HG02870 (cell line): ENCODE results near the gene SNRNP40.
"Not testable (repeated sequence)": the region's sequence is repeated elsewhere in the genome, so short reads cannot be mapped to it uniquely, and the experiment has no call there.

Experiments used
- ATAC-seq: cut with Tn5 transposase; IDR thresholded peaks from one replicate; pipeline ENCODE4 v1.9.1; 2021; ENCODE audit warnings: mild to moderate bottlenecking, moderate library complexity; ENCODE audit not compliant: unreplicated experiment

The SNRNP40 gene

DNA sequence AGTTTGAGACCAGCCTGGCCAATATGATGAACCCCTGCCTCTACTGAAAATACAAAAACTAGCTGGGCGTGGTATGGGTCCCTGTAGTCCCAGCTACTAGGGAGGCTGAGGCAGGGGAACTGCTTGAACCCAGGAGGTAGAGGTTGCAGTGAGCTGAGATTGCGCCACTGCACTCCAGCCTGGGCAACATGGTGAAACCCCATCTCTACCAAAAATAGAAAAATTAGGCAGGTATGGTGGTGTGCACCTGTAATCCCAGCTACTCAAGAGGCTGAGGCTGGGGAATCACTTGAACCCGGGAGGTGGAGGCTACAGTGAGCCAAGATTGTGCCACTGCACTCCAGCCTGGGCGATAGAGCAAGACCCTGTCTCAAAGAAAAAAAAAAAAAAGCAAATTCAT is 8.8 kb downstream of the SNRNP40 start:
- not testable (repeated sequence) for ATAC-seq

DNA sequence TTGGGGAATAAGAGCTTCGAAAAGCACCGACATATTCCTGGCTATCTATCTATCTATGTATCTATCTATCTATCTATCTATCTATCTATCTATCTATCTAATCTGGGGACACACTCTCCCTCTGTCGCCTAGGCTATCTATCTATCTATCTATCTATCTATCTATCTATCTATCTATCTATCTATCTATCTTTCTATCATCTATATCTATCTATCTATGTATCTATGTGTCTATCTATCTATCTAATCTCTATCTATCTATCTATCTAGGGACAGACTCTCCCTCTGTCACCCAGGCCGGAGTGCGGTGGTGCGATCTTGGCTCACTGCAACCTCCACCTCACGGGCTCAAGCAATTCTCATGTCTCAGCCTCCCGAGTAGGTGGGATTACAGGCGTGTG is 14.2 kb downstream of the SNRNP40 start:
- not testable (repeated sequence) for ATAC-seq

DNA sequence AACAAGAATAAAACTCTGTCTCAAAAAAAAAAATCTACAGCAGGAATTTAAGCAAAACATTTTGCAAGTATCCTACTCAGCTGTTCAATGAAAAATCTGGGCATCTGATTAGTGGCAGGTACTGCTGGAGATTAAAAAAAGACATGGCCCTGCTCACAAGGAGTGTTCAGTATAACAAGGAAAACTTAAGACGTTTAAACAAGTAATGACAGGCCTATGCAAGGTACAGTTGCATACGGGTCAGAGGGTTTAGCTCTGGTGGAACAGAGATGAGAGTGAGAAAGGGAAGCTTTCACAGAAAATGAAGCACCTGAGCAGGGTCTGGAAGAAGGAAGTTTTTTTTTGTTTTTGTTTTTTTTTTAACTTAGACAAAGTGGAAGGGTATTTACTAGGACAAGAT is 23.0 kb downstream of the SNRNP40 start:
- ATAC-seq: no peak

DNA sequence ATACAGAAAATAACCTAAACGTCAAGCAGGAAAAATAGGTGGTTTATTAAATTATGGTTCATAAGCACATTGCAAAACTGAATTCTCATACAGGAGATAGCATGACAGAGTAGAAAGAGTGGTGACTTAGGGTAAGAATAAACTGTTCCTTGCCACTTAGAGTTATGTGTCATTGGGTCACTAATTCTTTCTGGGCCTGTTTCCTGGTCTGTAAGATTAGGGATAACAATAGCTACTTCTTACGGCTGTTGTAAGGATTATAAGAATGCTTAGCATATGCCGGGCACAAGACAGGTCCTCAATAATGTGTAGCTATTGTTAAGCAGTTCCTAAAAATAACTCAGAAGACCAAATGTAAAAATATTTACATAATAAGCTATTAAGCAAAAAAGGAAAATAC is 24.2 kb downstream of the SNRNP40 start:
- no peak for ATAC-seq

DNA sequence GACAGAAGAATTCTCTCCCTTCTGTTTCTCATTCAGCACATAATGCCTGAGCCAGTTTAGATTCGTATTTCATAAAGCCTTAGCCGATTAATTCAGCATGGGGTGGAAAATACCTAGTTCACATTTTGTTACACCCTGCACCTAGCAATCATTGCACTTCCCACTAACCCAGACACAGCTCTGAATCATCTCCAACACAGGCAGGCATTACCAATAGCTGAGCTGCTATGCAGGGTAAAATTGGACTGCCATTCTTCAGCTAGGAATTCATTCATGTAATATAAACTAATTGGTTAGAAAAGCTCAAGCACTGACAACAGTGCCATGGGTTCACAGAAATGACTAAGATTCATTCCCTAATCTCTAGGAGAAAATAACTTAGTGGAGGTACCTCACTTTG is 30.0 kb downstream of the SNRNP40 start:
- ATAC-seq: no peak

DNA sequence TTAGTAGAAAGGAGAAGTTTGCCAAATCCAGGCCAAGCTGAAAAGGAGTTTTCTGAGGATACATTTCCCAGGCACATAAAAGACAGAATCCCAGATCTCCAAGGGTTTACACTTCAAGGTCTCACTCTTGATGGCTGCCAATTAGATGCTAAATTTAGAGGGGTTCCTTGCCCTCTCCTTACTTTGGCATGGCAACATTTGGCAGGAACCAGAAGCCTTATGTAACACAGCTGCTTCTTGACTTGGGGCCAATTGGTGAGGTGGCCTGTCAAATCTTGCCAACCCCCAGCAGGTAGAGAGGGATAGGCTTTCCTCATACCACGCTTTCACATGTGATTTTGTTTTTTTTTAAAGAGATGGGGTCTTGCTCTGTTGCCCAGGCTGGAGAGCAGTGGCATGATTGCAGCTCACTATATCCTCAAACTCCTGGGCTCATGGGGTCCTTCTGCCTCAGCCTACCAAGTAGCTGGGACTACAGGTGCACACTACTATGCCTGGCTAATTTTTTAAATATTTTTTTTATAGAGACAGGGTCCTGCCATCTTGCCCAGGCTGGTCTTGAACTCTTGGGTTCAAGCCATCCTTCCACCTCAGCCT is 31.7 kb downstream of the SNRNP40 start:
- ATAC-seq: no peak

DNA sequence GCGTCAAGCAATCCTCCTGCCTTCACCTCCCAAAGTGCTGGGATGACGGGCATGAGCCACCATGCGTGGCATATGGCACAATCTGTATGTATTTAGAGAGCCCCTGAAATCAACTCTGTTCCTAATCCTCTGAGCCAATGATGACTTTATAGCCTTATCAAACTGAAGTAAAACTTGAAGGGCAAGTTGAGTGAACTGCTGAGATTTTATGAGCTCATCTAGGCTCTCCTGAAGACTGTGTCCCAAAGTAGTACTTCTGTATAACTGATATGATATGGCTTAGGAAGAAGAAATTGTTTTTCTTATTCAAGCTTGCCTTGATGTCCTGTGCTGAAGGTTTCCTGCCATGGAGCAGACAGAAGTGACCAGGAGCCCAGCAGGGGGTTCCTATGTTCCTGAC is 33.2 kb downstream of the SNRNP40 start:
- no peak for ATAC-seq

DNA sequence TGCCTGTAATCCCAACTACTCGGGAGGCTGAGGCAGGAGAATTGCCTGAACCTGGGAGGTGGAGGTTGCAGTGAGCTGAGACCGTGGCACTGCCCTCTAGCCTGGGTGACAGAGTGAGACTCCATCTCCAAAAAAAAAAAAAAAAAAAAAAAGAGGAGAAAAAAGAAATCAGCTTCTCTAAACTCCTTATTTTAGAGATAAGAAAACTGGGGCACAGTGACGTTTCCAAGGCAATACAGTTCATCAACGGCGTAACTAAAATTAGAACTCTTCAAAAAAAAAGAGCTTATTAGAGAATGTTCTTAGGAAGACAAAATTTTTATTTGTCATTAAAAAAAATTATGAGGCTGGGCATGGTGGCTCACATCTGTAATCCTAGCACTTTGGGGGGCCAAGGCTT is 34.2 kb downstream of the SNRNP40 start:
- ATAC-seq: not testable (repeated sequence)

DNA sequence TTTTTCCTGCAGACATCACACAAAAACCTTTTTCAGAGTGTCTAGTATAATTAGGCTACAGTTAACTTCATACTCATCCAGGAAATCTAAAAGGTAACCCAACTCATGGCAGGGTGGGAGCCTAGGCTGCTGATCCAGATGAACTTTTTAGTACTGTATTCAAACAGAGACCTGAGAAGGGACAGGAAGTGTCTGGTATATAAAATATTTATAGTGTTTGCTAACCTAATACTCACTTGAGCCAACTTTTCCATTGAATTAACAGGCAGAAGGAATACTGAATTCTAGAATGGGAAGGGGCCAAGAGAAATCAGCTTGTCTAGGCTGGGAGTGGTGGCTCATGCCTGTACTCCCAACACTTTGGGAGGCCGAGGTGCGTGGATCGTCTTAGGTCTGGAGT is 34.7 kb downstream of the SNRNP40 start:
- ATAC-seq: no peak

DNA sequence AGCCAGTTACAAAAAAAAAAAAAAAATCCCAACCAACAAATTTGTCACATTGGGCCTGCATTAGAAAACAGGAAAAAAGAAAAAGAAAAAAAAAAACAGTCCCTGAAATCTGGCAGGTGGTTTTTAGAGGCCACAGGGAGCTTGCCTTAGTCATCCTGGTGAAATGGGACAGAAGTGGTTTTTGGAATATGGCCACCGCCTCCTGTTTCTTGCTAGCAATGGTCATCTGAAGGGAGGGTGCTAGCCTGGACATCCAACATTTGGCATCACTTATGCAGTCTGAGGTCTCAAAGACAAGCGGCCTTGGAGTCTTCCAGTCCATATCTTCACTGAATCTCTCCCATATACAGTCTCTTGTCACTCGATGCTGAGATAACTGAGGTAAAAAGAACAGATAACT is 36.8 kb downstream of the SNRNP40 start:
- no peak for ATAC-seq

DNA sequence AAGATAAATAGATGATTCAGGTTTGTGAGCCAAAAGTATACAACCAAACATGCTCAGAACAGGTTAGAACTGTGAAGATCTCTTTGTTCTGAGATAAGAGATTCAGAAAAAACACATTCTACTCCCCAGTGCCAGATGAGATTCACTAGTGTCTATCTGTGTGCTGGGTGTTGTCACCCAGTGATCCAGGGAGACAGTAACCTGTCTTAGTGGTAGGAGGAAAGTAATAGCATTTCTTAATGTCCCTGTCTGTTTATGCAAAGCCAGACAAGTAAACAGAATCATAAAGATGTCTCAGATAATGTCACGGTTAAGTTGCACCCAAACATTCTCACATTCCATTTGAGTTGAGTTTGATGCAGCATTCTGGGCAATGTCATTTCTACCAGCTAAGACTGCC is 38.0 kb downstream of the SNRNP40 start:
- ATAC-seq: no peak

DNA sequence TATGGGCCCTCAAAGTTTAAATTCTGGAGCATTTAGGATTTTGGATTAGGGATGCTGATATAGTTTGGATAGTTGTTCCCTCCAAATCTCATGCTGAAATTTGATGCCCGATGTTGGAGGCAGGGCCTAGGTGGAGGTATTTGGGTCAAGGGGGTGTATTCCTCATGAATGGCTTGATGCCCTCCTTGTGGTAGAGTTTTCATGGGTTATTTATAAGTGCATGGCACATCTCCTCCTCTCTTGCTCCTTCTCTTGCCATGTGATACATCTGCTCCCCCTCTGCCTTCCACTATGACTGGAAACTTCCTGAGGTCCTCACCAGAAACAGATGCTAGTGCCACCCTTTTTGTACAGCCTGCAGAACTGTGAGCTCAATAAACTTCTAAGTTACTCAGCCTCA is 39.4 kb downstream of the SNRNP40 start:
- no peak for ATAC-seq

DNA sequence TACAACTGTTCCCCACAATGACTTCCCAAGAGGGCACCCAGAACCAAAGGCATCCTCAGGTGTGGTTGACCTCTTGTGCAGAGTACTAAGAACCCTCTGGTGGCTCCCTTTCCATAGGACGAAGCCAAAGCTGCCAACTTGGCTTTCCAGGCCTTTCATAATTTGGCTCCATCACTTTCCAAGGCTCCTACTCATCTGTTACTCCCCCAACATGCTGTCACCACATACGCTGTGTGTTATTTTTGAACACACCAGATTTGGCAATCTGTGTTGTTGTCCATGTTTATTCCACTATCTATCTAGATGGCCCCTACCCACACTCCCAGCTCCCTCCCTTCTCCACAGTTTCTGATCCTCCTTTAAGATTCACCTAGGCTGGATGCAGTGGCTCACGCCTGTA is 46.7 kb downstream of the SNRNP40 start:
- ATAC-seq: no peak

DNA sequence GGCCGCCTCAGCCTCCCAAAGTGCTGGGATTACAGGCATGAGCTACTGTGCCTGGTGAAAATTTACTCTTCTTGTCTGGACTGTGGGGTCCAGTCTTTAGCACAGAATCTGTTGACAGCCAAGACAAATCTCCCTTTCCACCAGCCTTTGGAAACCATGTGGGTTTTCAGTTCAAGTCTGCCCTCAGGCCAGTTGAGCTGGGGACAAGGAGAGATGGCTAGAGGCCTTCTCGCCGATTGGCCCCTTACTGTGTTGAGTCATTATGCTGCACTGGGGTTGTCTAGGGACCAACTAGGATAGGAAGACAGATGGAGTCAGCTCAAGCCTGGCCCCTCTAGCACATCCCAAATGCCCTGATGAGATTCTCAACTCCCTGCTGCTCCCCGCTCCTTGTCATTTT is 48.3 kb downstream of the SNRNP40 start:
- ATAC-seq: no peak

DNA sequence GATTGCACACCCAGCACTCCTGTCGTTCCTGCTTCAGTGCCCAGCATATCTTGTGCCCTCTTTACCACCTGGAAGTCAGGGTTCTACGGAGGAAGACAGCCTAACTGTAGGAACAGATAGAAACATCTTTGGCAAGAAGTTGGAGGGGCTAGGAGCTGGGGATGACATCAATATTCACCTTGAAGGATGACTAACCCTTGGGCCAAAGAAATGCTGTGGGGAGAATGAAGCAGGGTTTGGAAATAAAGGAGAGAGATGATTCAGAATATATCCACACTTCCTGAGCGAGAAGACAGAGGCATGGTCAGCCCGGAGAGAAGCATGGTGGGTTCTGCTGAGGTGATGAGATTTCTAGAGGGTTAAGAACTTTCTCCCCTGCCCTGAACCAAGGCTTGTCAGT is 52.3 kb downstream of the SNRNP40 start:
- ATAC-seq: no peak

DNA sequence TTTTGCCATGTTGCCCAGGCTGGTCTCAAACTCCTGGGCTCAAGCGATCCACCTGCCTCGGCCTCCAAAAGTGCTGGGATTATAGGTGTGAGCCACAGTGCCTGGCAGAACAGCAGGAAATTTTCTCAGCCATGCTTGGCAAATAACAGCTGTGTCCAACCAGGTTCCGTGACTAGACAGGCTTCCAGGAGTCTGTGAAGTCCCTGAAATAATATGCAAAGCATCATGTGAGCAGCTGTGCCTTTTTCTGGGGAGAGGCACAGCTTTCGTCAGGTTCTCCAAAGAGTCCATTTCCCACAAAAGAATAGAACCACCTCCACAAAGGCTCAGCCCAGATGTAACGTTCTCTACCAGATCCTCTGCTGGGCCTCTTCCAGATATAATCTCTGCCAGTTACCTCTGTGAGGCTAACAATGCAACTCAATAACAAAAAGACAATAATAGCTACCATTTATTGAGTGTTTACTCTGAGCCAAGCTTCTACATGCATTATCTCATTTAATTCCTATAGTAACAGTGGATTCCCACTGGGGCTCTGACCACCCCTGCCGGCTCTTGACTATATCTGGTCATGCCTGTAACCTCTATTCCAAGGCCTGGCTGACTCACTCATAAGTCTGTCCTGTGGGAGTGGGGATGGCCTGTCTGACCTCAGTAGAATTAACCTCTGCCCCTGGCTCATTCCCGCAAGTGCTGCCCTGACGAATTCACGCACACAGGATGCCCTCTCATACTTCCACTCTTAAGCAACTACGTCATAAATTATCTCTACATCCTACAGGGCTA is 52.9 kb downstream of the SNRNP40 start:
- ATAC-seq: no peak

DNA sequence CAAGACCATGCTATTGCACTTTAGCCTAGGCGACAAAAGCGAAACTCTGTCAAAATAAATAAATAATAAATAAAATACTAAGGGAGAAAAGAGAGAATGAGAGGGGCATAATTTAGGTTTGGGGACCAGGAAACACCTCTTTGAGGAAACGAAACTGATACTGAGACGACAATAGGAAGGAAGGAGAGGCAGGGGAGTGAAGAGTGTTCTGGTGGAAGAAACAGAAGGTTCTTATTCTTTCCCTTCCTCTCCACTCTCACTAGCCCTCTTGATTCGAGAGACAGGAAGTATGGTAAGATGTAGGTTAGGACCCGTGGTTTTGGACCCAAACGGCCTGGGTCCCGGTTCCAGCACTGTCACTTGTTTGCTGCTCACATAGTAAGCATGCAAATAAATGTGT is 55.3 kb downstream of the SNRNP40 start:
- no peak for ATAC-seq

DNA sequence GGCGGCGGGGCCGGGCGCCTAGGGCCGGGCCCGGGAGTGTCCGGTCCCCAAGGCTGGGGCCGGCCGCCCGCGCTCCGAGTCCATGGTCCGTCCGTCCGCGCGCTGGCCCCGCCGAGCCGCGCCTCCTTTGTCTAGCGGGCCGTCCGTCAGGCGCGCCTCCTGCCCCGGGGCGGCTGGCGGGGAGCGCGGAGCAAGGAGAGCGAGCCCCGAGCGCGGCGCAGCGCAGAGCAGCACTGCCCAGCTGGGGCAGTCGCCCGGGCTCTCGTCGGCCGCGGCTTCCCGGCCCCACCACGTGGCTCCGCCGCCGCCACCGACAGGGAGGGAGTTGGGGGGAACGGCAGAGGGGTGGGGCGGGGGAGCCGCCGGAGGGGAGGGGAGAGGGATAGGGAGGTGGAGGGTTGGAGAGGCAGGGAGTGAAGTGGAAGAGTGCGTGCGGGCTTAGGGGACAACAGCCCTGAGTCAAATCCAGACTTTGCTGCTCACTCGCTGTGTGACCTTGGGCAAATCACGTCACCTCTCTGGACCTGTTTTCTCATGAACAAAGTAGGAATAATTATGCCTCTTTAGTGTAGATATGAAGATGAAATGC is 56.8 kb downstream of the SNRNP40 start, which contains the start of gene NKAIN1:
TSS of gene NKAIN1 (minus strand) at position 235 of the 589 bp plus-strand sequence. CDS start 340 bp downstream, outside the sequence.
- no peak for ATAC-seq

DNA sequence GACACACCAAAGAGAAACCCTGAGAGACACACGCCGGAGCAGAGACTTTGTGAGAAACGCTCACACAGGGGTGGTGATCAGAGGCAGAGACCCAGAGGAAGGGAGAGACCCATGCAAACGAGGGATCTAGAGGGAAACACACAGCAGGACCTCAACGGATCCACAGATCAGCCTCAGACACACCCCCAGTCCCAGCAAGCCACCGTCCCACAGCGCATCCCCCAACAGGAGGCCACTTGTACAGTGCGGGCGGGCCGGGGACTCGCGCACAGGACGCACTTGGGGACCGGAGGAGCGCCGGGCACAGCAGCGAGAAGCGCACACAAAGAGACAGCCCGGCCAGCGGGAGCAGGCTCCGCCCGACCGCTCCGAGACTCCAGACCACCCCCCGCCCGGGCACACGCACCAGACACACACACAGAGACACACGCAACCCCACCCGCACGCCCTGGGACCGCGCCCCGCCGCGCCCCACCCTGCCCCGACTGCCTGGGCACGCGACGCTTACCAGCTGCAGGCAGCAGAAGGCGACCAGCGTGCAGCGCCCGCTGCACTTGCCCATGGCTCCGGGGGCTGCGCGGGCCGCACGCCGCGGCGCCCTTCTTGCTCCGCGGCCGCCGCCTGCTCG is 57.5 kb downstream of the SNRNP40 start:
- no peak for ATAC-seq

DNA sequence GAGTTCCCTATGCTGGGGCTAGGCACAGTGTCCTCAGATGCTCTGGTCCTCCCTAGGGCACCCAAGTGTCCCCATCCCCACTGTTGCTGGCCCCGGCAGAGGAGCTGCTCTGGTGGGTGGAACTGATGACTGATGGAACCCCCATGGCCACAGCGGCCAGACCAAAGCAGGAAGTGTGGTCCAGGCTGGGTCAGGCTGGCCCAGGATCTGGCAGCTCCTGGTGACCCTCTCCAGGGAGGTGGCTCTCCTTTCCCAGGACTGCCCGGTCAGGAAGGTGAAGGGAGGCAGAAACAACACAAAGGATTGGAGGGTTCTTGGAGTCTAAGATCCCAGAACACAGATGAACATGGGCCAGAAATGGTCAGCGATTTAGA is 58.0 kb downstream of the SNRNP40 start:
- no peak for ATAC-seq

DNA sequence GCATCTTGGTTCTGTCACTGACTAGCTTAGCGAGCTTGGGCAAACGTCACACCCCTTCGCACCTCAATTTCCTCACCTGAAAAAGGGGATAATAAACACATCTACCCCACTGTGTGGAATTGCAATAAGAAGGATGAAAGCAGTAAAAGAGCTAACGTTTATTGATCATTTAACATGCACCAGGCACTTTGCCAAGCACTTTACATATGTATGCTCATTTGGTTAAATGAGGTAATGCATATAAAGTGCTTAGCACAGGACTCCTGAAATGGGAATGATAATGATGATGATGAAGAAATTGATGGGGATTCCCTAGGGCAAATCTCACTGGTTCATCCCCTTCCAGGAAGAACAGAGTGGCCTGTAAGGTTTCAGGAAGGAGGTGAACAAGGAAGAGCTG is 61.7 kb downstream of the SNRNP40 start:
- ATAC-seq: no peak
